ENCODE measurements around the gene BBS9. TPM values are rescaled to one million over a fixed set of nuclear protein-coding genes. Genes with fewer than 3 reads are reported as not detected.

BBS9 gene
- total RNA-seq, 2 experiments from 2014 or later, result 7.0 to 7.4 TPM

- CTCF ChIA-PET, result interaction anchor here (0.7 to 0.8 kb wide), 2 partner anchors 10 to 22 kb away, joined by 3 read pairs; no protein-coding TSS in a partner anchor
- H3K4me1 Mint-ChIP-seq (ENCODE audit: low read depth), result peaks cover 21% of the 10 kb centered on the region
- peaks cover 2% of the 10 kb centered on the region for H3K36me3 Mint-ChIP-seq (ENCODE audit: low read depth)
- H3K9me3 Mint-ChIP-seq, result no peaks in the 10 kb centered on the region
- intact Hi-C loops (cut with micrococcal nuclease), result no loop called here
- peak overlapping the region; percentile 72 for H3K27ac Mint-ChIP-seq
- H3K27me3 Mint-ChIP-seq (ENCODE audit: low read depth), result no peaks in the 10 kb centered on the region
- H3K4me3 Mint-ChIP-seq, result peak overlapping the region; percentile 93
- peak; percentile 23 for DNase-seq
These were observed 820 bp downstream of the BBS9 start for GRCh38 chr7:33130184-33130583.

GRCh38 chr7:33137103-33137502 lies 7.7 kb downstream of the BBS9 start:
- intact Hi-C loops (cut with micrococcal nuclease), result no loop called here
- Mint-ChIP-seq H3K4me1 (ENCODE audit: low read depth) (peaks cover 5% of the 10 kb centered on the region), H3K36me3 (ENCODE audit: low read depth) (peaks cover 3% of the 10 kb centered on the region), H3K4me3 (no peak overlapping the region), H3K27me3 (ENCODE audit: low read depth) (no peaks in the 10 kb centered on the region), H3K27ac (no peak overlapping the region), H3K9me3 (peaks cover 3% of the 10 kb centered on the region)
- DNase-seq, result no peak
- CTCF ChIA-PET, result no interaction called here

GRCh38 chr7:33142585-33142984 lies 13.2 kb downstream of the BBS9 start:
- intact Hi-C loops (cut with micrococcal nuclease), result no loop called here
- no peak for DNase-seq

GRCh38 chr7:33143996-33144718 lies 14.8 kb downstream of the BBS9 start:
- no peaks in the 10 kb centered on the region for H3K27me3 Mint-ChIP-seq (ENCODE audit: low read depth)
- H3K36me3 Mint-ChIP-seq (ENCODE audit: low read depth), result peaks cover 3% of the 10 kb centered on the region
- intact Hi-C loops (cut with micrococcal nuclease), result no loop called here
- H3K4me1 Mint-ChIP-seq (ENCODE audit: low read depth), result peaks cover 4% of the 10 kb centered on the region
- no peak for DNase-seq
- no peak overlapping the region for H3K4me3 Mint-ChIP-seq
- CTCF ChIA-PET, result interaction anchor here (0.7 kb wide), 1 partner anchor 76 kb away, joined by 3 read pairs; no protein-coding TSS in a partner anchor
- H3K9me3 Mint-ChIP-seq, result peaks cover 4% of the 10 kb centered on the region
- no peak overlapping the region for H3K27ac Mint-ChIP-seq

More at GRCh38 chr7:33142585-33142984, 13.2 kb downstream of the BBS9 start:
- Mint-ChIP-seq H3K36me3 (ENCODE audit: low read depth) (peaks cover 3% of the 10 kb centered on the region), H3K9me3 (peaks cover 4% of the 10 kb centered on the region), H3K27me3 (ENCODE audit: low read depth) (no peaks in the 10 kb centered on the region), H3K27ac (no peak overlapping the region), H3K4me1 (ENCODE audit: low read depth) (peaks cover 4% of the 10 kb centered on the region), H3K4me3 (no peak overlapping the region)
- CTCF ChIA-PET, result no interaction called here

DNA sequence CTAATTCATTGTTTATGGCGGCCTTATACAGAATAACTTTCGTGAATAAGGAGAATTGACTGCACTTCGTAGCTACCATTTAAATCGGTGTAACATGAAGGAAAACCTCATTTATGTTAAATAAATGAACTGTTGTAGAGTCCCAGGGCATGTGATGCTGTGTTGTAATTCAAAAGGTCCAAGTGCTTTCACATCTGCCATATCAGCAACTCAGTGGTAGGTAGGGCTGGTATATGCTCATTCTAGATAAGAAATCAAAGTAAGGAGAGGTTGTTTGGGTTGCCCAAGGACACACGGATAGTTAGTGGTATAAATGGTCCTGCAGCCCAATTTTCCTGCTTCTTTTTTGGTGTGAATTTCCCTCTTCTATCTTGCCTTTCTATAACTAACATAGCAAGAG lies 15.8 kb downstream of the BBS9 start:
- DNase-seq, result no peak
- Mint-ChIP-seq H3K4me1 (ENCODE audit: low read depth) (peaks cover 4% of the 10 kb centered on the region), H3K9me3 (peaks cover 4% of the 10 kb centered on the region), H3K4me3 (no peak overlapping the region), H3K36me3 (ENCODE audit: low read depth) (peaks cover 3% of the 10 kb centered on the region), H3K27me3 (ENCODE audit: low read depth) (no peaks in the 10 kb centered on the region), H3K27ac (no peak overlapping the region)
- CTCF ChIA-PET, result no interaction called here
- intact Hi-C loops (cut with micrococcal nuclease), result no loop called here

DNA sequence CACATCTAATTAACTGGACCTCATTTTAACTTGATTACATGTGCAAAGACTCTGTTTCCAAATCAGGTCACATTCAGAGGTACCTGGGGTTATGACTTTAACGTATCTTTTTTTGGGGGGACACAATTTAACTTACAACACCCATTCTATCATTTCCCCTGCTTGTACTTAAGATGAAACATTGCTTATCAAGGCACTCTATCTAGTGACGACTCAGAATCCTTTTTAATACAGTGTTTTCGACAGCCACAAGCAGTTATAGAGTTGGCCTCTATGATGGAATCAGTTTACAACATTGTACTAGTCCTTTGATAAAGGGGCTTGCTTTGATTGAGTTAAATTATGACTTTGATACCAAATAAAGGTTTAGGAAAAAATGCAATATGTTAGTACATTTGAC lies 22.7 kb downstream of the BBS9 start:
- CTCF ChIA-PET, result no interaction called here
- Mint-ChIP-seq H3K4me3 (no peak overlapping the region), H3K27me3 (ENCODE audit: low read depth) (no peaks in the 10 kb centered on the region), H3K9me3 (no peaks in the 10 kb centered on the region), H3K4me1 (ENCODE audit: low read depth) (no peaks in the 10 kb centered on the region), H3K27ac (no peak overlapping the region), H3K36me3 (ENCODE audit: low read depth) (peaks cover 3% of the 10 kb centered on the region)
- DNase-seq, result no peak
- intact Hi-C loops (cut with micrococcal nuclease), result no loop called here

- Mint-ChIP-seq H3K36me3 (ENCODE audit: low read depth) (peaks cover 6% of the 10 kb centered on the region), H3K27ac (no peak overlapping the region), H3K4me3 (no peak overlapping the region), H3K4me1 (ENCODE audit: low read depth) (no peaks in the 10 kb centered on the region), H3K27me3 (ENCODE audit: low read depth) (no peaks in the 10 kb centered on the region), H3K9me3 (no peaks in the 10 kb centered on the region)
- DNase-seq, result no peak
- intact Hi-C loops (cut with micrococcal nuclease), result no loop called here
- CTCF ChIA-PET, result no interaction called here
These were observed 26.4 kb downstream of the BBS9 start for GRCh38 chr7:33155811-33156210.

DNA sequence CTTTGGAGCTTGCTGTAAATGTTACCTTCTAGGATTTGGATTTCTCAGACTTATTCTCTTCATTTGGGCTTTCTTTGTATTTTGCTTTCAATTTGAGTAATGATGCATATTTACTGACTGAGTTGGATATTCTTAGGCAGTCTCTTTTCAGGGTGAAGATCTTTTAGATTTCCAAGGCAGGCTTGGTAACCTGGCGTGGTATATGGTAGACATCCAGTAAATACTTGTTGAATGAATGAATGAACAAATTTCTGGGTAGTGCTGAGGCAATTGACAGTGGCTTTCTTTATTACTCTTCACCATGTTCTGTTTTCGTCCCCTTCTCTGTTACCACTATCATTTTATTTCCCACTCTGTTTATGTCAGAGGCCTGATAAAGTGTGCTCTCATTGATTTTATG lies 27.1 kb downstream of the BBS9 start:
- no peaks in the 10 kb centered on the region for H3K27me3 Mint-ChIP-seq (ENCODE audit: low read depth)
- H3K4me1 Mint-ChIP-seq (ENCODE audit: low read depth), result no peaks in the 10 kb centered on the region
- intact Hi-C loops (cut with micrococcal nuclease), result no loop called here
- no peak overlapping the region for H3K27ac Mint-ChIP-seq
- H3K9me3 Mint-ChIP-seq, result no peaks in the 10 kb centered on the region
- CTCF ChIA-PET, result interaction anchor here (0.6 kb wide), 1 partner anchor 1577 kb away, joined by 3 read pairs; no protein-coding TSS in a partner anchor
- H3K36me3 Mint-ChIP-seq (ENCODE audit: low read depth), result peaks cover 10% of the 10 kb centered on the region
- H3K4me3 Mint-ChIP-seq, result no peak overlapping the region
- no peak for DNase-seq

DNA sequence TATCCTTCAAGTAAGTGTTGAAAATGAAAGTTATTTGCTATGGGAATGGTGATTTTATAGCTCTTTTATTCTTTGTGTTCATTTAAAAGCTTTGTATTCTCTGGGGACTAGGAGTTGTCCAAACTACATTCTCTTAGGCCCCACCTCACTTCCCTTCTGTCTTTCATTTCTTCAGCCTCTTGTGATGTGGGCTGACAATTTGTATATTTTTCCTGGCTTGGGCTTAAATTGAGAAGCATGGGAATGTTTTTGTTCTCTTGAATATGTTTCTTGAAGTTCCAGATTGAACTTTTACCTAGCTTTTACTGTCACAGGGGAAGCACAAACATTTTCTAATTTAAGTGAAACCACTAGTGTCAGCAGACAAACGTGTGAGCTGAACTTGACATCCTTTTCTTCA lies 27.9 kb downstream of the BBS9 start:
- no peak for DNase-seq
- no peak overlapping the region for H3K4me3 Mint-ChIP-seq
- peaks cover 18% of the 10 kb centered on the region for H3K36me3 Mint-ChIP-seq (ENCODE audit: low read depth)
- H3K27ac Mint-ChIP-seq, result no peak overlapping the region
- H3K4me1 Mint-ChIP-seq (ENCODE audit: low read depth), result no peaks in the 10 kb centered on the region
- intact Hi-C loops (cut with micrococcal nuclease), result no loop called here
- no peaks in the 10 kb centered on the region for H3K27me3 Mint-ChIP-seq (ENCODE audit: low read depth)
- H3K9me3 Mint-ChIP-seq, result no peaks in the 10 kb centered on the region
- CTCF ChIA-PET, result interaction anchor here (0.6 kb wide), 1 partner anchor 1576 kb away, joined by 3 read pairs; no protein-coding TSS in a partner anchor

DNA sequence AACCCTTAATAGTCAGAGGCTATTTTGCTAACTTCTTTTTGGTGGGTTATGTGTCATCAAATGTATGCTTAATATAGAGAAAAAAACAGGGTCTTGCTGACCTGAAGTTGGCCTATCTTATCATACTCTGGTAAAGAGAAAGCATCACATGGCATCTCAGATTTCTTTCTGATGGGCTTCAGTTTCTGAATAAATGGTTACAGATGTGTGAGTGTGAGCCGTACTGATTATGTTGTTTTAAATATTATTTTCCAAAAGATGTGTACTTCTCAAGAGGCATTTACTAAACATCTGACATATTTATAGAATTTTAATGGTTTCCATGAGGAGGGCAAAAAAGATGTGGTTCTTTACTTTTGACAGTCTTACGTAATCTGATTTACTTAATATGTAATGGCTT lies 28.4 kb downstream of the BBS9 start:
- DNase-seq, result no peak
- no peaks in the 10 kb centered on the region for H3K27me3 Mint-ChIP-seq (ENCODE audit: low read depth)
- intact Hi-C loops (cut with micrococcal nuclease), result no loop called here
- H3K27ac Mint-ChIP-seq, result no peak overlapping the region
- CTCF ChIA-PET, result no interaction called here
- H3K4me1 Mint-ChIP-seq (ENCODE audit: low read depth), result no peaks in the 10 kb centered on the region
- H3K36me3 Mint-ChIP-seq (ENCODE audit: low read depth), result peaks cover 22% of the 10 kb centered on the region
- no peaks in the 10 kb centered on the region for H3K9me3 Mint-ChIP-seq
- H3K4me3 Mint-ChIP-seq, result no peak overlapping the region

GRCh38 chr7:33177876-33178275 lies 48.5 kb downstream of the BBS9 start:
- CTCF ChIA-PET, result interaction anchor here (0.6 to 0.8 kb wide), 2 partner anchors 258 to 757 kb away, joined by 3 read pairs; no protein-coding TSS in a partner anchor

GRCh38 chr7:33179519-33179918 lies 50.2 kb downstream of the BBS9 start:
- CTCF ChIA-PET, result no interaction called here
- Mint-ChIP-seq H3K4me3 (no peak overlapping the region), H3K9me3 (no peaks in the 10 kb centered on the region), H3K36me3 (ENCODE audit: low read depth) (peaks cover 2% of the 10 kb centered on the region), H3K4me1 (ENCODE audit: low read depth) (no peaks in the 10 kb centered on the region), H3K27ac (no peak overlapping the region), H3K27me3 (ENCODE audit: low read depth) (no peaks in the 10 kb centered on the region)
- intact Hi-C loops (cut with micrococcal nuclease), result no loop called here
- DNase-seq, result no peak

More at GRCh38 chr7:33177876-33178275, 48.5 kb downstream of the BBS9 start:
- Mint-ChIP-seq H3K9me3 (peaks cover 5% of the 10 kb centered on the region), H3K27me3 (ENCODE audit: low read depth) (no peaks in the 10 kb centered on the region), H3K4me1 (ENCODE audit: low read depth) (no peaks in the 10 kb centered on the region), H3K4me3 (no peak overlapping the region), H3K27ac (no peak overlapping the region), H3K36me3 (ENCODE audit: low read depth) (peaks cover 2% of the 10 kb centered on the region)
- intact Hi-C loops (cut with micrococcal nuclease), result no loop called here
- DNase-seq, result no peak

GRCh38 chr7:33183504-33183903 lies 54.1 kb downstream of the BBS9 start:
- H3K27ac Mint-ChIP-seq, result no peak overlapping the region
- H3K4me3 Mint-ChIP-seq, result no peak overlapping the region
- no peaks in the 10 kb centered on the region for H3K4me1 Mint-ChIP-seq (ENCODE audit: low read depth)
- H3K36me3 Mint-ChIP-seq (ENCODE audit: low read depth), result peaks cover 2% of the 10 kb centered on the region
- CTCF ChIA-PET, result interaction anchor here (1.2 kb wide), 1 partner anchor 417 kb away, joined by 4 read pairs; no protein-coding TSS in a partner anchor
- H3K27me3 Mint-ChIP-seq (ENCODE audit: low read depth), result no peaks in the 10 kb centered on the region
- DNase-seq, result no peak
- intact Hi-C loops (cut with micrococcal nuclease), result no loop called here
- H3K9me3 Mint-ChIP-seq, result no peaks in the 10 kb centered on the region
